Parathyroid adenoma (tissue), 2 donors: Measurements from ENCODE around the gene SIX5.
A peak's percentile ranks its signal among the peaks of the same experiment; 100 is the strongest.

Experiments used
- H2AFZ ChIP-seq: fragments of 300-600 bp; sonication (generic); one replicate; pipeline ENCODE4 v1.7.0; 2017; ENCODE audit warnings: antibody characterized with exemption, mild to moderate bottlenecking
- H3K27ac ChIP-seq: fragments of 300-600 bp; sonication (generic); one replicate; pipeline ENCODE4 v1.7.0; 2017
- H3K27me3 ChIP-seq: fragments of 300-600 bp; sonication (generic); one replicate; pipeline ENCODE4 v1.7.0; 2017; ENCODE audit warnings: low read length; ENCODE audit not compliant: control insufficient read depth, insufficient read depth
- H3K36me3 ChIP-seq: fragments of 300-600 bp; sonication (generic); one replicate; pipeline ENCODE4 v1.7.0; 2017; ENCODE audit warnings: low read length; ENCODE audit not compliant: control insufficient read depth, insufficient read depth
- H3K4me1 ChIP-seq: fragments of 300-600 bp; sonication (generic); one replicate; pipeline ENCODE4 v1.7.0; 2017; ENCODE audit warnings: control low read depth
- H3K4me2 ChIP-seq: fragments of 300-600 bp; sonication (generic); one replicate; pipeline ENCODE4 v1.7.0; 2017; ENCODE audit warnings: low read length
- H3K4me3 ChIP-seq: fragments of 300-600 bp; sonication (generic); one replicate; pipeline ENCODE4 v1.7.0; 2017; ENCODE audit warnings: low read depth, low read length
- H3K79me2 ChIP-seq: fragments of 300-600 bp; sonication (generic); one replicate; pipeline ENCODE4 v1.7.0; 2017; ENCODE audit warnings: control low read depth
- H3K9ac ChIP-seq: fragments of 300-600 bp; sonication (generic); one replicate; pipeline ENCODE4 v1.7.0; 2017; ENCODE audit warnings: mild to moderate bottlenecking
- H3K9me3 ChIP-seq: fragments of 300-600 bp; sonication (generic); one replicate; pipeline ENCODE4 v1.7.0; 2017; ENCODE audit warnings: low read length; ENCODE audit not compliant: control insufficient read depth
- CTCF ChIP-seq: fragments of 300-600 bp; sonication (generic); IDR thresholded peaks from one replicate; pipeline ENCODE4 v1.7.0; 2017; ENCODE audit warnings: antibody characterized with exemption, mild to moderate bottlenecking
- donor health status: primary hyperparathyroidism.

Gene SIX5

GRCh38 chr19:45768655-45768983 lies 433 bp downstream of the SIX5 start:
- Histone ChIP-seq H3K27ac (peak overlapping the region; percentile 95), H3K4me3 (peak overlapping the region; percentile 93), H3K4me2 (peak overlapping the region; percentile 95), H3K4me1 (peaks cover 33% of the 10 kb centered on the region), H3K36me3 (no peaks in the 10 kb centered on the region), H3K79me2 (peaks cover 16% of the 10 kb centered on the region), H3K9me3 (no peaks in the 10 kb centered on the region), H3K9ac (peak overlapping the region; percentile 23), H3K27me3 (no peaks in the 10 kb centered on the region), H2AFZ (peak overlapping the region; percentile 74)
- TF ChIP-seq CTCF: no peak

- Histone ChIP-seq H3K9ac (peak overlapping the region; percentile 62), H3K79me2 (peaks cover 16% of the 10 kb centered on the region), H3K4me2 (peak overlapping the region; percentile 86), H3K36me3 (no peaks in the 10 kb centered on the region), H3K4me3 (peak overlapping the region; percentile 77), H3K9me3 (no peaks in the 10 kb centered on the region), H3K27me3 (no peaks in the 10 kb centered on the region), H3K4me1 (peaks cover 33% of the 10 kb centered on the region), H2AFZ (peak overlapping the region; percentile 69), H3K27ac (peak overlapping the region; percentile 95)
- TF ChIP-seq CTCF: no peak
These were observed 984 bp downstream of the SIX5 start for GRCh38 chr19:45767881-45768654.

- Histone ChIP-seq H3K27me3 (no peaks in the 10 kb centered on the region), H3K27ac (peak overlapping the region; percentile 95), H2AFZ (peak overlapping the region; percentile 69), H3K4me1 (peaks cover 33% of the 10 kb centered on the region), H3K9ac (peak overlapping the region; percentile 77), H3K79me2 (peaks cover 16% of the 10 kb centered on the region), H3K36me3 (no peaks in the 10 kb centered on the region), H3K9me3 (no peaks in the 10 kb centered on the region), H3K4me3 (peak overlapping the region; percentile 77), H3K4me2 (peak overlapping the region; percentile 86)
- TF ChIP-seq CTCF: no peak
These were observed 1.6 kb downstream of the SIX5 start for GRCh38 chr19:45767410-45767880.

GRCh38 chr19:45766869-45767346 lies 2.1 kb downstream of the SIX5 start:
- Histone ChIP-seq H3K4me2 (peak overlapping the region; percentile 86), H3K27ac (peak overlapping the region; percentile 95), H3K9ac (peak overlapping the region; percentile 77), H3K4me3 (peak overlapping the region; percentile 77), H3K27me3 (no peaks in the 10 kb centered on the region), H2AFZ (peak overlapping the region; percentile 69), H3K4me1 (peaks cover 33% of the 10 kb centered on the region), H3K79me2 (peaks cover 16% of the 10 kb centered on the region), H3K36me3 (no peaks in the 10 kb centered on the region), H3K9me3 (no peaks in the 10 kb centered on the region)
- no peak for TF ChIP-seq CTCF
